Right forelimb (tissue), 1 donor: ENCODE measurements around the gene RNF150.
A peak's percentile ranks its signal among the peaks of the same experiment; 100 is the strongest.
"Not testable (repeated sequence)": the region's sequence is repeated elsewhere in the genome, so short reads cannot be mapped to it uniquely, and the experiment has no call there.

Experiments used
- DNase-seq: peaks from one replicate; pipeline ENCODE4 v3.0.0-alpha.2; 2018

The RNF150 gene

GRCh38 chr4:140856621-140857062 lies 276.6 kb downstream of the RNF150 start:
- DNase-seq, result peak; percentile 59

DNA sequence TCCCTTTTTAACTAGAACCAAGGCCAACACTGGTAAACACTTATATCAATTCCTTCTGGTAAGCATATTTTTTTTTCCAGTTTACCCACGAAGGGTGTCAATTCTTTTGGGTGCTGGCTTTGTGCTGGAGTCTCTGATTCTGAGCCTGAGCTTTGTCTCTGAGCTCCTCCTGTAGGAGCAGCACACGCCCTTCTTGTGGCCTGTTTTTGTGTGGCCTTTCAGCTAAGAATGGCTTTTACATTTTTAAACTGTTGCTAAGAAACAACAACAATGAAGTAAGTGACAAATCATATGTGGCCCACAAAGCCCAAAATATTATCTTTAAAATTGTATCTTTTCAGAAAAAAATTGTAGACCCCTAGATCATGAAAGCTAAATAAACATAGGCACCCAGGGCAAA lies 279.1 kb downstream of the RNF150 start:
- no peak for DNase-seq

GRCh38 chr4:140851804-140852203 lies 281.5 kb downstream of the RNF150 start:
- DNase-seq, result no peak

- DNase-seq, result peak; percentile 71
These were observed 282.1 kb downstream of the RNF150 start for GRCh38 chr4:140851032-140851636.

- DNase-seq, result no peak
These were observed 283.7 kb downstream of the RNF150 start for GRCh38 chr4:140849526-140849925.

GRCh38 chr4:140846736-140847135 lies 286.5 kb downstream of the RNF150 start:
- DNase-seq, result no peak

DNA sequence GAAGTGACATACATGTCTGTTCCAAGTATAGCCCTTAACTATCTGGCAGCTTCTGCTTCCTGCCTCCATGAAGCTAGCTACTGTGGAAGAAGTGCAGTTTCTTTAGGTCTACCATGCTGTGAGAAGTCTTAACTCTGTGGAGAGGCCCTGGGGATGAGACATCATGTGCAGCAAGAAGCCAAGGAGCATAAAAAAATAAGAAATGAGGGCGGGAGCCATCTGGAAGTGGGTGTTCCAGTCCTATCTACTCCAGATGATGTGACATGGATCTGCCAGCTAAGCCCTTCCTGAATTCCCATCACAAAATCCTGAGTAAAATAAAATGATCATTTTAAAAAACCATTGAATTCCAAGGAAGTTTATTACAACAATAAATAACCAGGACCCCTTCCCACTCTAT lies 289.2 kb downstream of the RNF150 start:
- DNase-seq, result no peak

DNA sequence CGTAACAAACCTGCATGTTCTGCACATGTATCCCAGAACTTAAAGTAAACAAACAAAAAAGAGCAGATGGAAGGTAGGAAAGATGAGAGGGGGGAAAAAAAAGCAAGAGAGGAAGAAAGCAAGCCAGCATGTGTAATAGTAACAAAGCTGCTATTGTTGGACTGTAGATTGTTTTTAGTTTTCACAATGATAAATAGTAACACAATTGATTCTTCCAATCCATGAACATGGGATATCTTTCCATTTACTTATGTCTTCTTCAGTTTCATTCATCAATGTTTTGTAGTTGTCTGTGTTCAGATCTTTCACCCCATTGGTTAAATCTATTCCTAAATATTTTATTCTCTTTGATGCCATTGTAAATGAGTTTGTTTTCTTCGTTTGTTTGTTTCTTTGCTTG lies 292.1 kb downstream of the RNF150 start:
- no peak for DNase-seq

GRCh38 chr4:140839888-140840790 lies 293.1 kb downstream of the RNF150 start:
- DNase-seq, result no peak

DNA sequence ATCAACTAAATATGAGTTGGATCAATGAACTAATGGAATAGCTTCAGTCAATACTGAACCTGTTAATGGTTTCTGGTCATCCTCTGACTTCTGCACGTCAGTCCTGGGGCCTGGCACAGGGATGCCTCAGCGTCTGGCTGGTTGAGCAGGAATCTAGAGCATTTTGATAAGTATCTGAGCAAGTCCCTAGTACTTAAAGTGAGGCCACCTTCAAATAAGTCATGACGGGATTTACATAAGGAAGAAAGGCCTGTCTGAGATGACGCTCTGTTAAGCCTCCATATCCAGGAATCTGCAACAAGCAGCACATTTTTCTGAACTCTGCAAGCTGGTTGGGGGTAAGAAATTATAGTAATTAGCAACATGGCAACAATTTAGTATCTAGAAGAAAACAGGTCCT lies 293.9 kb downstream of the RNF150 start:
- DNase-seq, result no peak

- no peak for DNase-seq
These were observed 295.5 kb downstream of the RNF150 start for GRCh38 chr4:140837736-140838135.

GRCh38 chr4:140834839-140835495 lies 298.3 kb downstream of the RNF150 start:
- no peak for DNase-seq

DNA sequence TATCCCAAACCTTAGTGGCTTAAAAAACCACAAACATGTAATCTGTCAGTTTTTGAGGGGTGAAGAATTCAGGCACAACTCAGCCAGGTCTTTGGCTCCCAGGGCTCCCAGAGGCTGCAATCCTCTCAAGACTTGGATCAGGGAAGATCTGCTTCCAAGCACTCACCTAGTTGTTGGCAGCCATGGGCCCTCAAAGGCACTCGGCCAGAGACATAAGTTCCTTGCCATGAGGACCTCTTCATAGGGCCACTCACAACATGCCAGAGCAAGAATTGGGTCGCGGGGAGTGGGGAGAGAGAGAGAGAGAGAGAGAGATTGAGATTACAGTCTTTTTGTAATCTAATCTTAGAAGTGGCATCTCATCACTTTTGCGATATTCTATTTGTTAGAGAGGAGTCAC lies 300.0 kb downstream of the RNF150 start:
- no peak for DNase-seq

- no peak for DNase-seq
These were observed 303.4 kb downstream of the RNF150 start for GRCh38 chr4:140829825-140830224.

- no peak for DNase-seq
These were observed 306.6 kb downstream of the RNF150 start for GRCh38 chr4:140826701-140827027.

DNA sequence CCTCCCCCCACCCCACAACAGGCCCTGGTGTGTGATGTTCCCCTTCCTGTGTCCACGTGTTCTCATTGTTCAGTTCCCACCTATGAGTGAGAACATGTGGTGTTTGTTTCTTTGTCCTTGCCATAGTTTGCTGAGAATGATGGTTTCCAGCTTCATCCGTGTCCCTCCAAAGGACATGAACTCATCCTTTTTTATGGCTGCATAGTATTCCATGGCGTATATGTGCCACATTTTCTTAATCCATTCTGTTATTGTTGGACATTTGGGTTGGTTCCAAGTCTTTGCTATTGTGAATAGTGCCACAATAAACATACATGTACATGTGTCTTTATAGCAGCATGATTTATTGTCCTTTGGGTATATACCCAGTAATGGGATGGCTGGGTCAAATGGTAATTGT lies 312.7 kb downstream of the RNF150 start:
- not testable (repeated sequence) for DNase-seq

GRCh38 chr4:140819610-140820009 lies 313.7 kb downstream of the RNF150 start:
- no peak for DNase-seq

DNA sequence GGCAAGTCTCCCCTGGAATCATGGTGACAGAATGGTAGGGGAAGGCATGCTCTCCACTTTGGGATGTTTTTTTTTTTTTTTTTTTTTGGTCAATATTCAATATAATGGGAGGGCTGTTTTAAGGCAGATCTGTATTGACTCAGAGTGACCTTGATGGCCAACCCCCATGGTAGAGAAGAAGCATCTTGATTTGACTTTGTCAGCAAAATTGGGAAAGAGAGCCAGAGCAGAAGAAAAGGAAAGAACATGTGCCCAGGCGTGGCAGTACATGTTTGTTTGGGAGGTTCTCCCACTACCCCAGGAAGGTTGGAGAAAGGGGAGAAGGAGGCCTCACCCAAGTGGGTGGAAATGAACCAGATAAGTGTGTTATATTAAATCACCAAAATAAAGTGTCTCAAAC lies 314.8 kb downstream of the RNF150 start:
- DNase-seq, result no peak

DNA sequence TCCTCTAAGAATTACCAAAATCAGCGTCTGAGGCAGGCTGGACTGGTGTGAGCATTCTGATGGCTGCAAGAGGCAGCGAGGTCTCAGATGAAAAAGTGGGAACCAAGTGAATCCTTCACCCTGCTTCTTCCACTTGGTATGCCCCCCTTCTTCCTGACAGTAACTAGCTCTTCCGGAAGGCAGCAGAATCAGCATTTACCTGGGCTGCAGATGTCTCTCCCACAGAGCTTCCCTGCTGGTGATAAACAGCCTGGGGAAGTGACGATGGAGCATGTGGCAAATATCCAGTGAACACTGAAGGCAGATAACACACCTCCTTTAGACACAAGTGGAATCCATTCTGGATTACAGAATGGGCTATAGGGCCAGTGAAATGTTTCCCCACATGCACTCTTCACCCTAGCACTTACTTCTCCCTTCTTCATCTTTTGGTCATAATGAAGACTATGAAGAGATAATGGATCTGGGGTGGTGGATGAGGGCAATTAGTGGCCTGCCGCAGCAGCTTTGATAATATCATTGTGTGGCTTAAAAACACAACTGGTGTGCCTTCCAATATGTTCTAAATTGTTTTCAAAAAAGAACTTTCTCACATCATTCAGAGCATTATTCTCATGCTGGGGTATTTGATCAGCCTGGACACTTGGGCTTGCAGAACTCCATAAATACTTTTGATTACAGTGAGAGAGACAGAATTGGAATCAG lies 316.3 kb downstream of the RNF150 start:
- DNase-seq, result no peak

DNA sequence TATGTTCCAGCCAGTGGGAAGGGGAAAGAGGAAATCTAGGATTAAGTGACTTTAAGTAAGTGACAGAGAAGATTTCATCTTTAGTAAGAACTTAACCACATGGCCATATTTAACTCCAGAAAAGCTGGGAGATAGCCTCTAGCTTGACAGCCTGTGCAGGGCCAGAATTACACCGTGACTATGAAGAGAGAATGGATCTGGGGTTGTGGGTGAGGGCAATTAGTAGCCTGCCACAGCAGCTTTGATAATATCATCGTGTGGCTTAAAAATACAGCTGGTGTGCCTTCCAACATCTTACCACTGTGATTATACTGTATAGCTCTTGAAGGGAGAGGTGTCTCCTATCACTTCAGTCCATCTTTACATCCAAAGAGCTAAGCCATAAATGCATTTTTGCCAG lies 319.5 kb downstream of the RNF150 start:
- no peak for DNase-seq

DNA sequence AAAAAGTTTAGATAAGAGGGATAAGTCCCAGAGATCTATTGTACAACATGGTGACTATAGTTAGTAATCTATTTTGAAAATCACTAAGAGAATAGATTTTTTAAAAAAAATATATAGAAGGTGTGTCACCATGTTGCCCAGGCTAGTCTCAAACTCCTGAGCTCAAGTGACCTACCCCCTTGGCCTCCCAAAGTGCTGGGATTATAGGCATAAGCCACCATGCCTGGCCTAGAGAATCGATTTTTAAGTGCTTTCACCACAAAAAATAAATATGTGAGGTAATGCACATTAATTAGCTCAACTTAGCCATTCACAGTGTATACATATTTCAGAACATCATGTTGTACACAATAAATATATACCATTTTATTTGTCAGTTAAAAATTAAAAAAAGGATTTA lies 320.4 kb downstream of the RNF150 start:
- DNase-seq, result no peak

DNA sequence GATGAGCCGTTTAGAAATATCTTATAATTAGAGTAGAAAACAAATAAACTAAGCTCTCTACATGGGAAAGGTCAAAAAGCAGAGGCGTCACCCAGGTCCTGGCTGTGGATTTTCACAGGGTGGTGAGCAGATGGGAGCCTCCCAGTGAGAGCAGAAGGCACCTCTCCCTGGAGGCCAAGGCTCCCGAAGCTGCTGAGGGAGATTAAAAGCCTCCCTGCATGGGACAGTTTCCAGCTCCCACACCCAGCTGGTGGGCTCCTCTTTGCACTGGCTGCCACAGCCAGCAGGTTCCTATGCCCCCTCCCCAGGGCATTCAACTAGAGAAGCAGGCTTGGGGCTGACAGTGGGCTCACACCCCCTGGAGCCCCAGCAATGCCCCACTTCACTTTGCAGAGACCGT lies 321.8 kb downstream of the RNF150 start:
- no peak for DNase-seq

DNA sequence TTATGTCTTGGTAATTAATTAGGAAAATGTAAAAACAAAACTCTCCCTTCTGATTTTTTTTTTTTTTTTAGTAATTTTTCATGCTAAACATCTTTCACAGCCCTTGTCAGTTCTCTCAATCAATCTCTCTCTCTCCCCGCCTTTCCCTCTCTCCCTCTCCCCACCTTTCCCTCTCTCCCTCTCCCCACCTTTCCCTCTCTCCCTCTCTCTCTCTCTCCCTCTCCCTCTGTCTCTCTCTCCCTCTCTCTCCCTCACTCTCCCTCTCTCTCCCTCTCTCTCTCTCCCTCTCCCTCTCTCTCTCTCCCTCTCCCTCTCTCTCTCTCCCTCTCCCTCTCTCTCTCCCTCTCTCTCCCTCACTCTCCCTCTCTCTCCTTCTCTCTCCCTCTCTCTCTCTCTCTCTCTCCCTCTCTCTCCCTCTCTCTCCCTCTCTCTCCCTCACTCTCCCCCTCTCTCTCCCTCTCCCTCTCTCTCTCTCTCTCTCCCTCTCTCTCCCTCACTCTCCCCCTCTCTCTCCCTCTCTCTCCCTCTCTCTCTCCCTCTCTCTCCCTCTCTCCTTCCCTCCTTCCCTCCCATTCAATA lies 322.6 kb downstream of the RNF150 start:
- not testable (repeated sequence) for DNase-seq
